ENCODE data around the gene GSTA1. TPM values are rescaled to one million over a fixed set of nuclear protein-coding genes. Genes with fewer than 3 reads are reported as not detected.
"Not testable (repeated sequence)": the region's sequence is repeated elsewhere in the genome, so short reads cannot be mapped to it uniquely, and the experiment has no call there.

Gene GSTA1
- total RNA-seq, 4 donors from 2014 or later, result 1.9 TPM; not detected in 3

DNA sequence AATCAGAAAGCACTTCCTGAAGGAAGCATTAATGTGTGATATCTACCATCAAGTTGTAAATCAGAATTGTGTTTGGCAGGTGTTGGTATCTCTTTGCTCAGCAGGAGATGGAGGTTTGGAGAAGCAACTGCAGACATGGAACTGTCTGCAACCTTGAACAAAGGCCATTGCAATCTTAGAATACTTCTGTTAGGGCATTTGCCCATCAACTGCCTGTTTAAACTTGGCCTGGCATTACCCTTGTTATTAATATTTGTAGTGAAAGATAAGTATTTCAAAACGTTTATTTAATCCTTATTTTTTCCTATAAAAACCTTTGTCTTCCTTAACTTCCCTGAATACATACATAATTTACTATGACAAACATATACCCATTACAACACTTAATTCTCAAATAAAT lies 22.9 kb upstream of the GSTA1 start:
- TF ChIP-seq POLR2A (IDR thresholded peaks at IDR 0.05), result no peak
- TF ChIP-seq, protein P1, sequence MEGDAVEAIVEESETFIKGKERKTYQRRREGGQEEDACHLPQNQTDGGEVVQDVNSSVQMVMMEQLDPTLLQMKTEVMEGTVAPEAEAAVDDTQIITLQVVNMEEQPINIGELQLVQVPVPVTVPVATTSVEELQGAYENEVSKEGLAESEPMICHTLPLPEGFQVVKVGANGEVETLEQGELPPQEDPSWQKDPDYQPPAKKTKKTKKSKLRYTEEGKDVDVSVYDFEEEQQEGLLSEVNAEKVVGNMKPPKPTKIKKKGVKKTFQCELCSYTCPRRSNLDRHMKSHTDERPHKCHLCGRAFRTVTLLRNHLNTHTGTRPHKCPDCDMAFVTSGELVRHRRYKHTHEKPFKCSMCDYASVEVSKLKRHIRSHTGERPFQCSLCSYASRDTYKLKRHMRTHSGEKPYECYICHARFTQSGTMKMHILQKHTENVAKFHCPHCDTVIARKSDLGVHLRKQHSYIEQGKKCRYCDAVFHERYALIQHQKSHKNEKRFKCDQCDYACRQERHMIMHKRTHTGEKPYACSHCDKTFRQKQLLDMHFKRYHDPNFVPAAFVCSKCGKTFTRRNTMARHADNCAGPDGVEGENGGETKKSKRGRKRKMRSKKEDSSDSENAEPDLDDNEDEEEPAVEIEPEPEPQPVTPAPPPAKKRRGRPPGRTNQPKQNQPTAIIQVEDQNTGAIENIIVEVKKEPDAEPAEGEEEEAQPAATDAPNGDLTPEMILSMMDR (IDR thresholded peaks at IDR 0.05), result no peak
- no peak overlapping the region for H3K4me3 ChIP-seq (replicated peaks in 1 of 3)
- WGBS, 2 donors, result 39 to 44% methylated on average over 1 of the region's 1 CpG

DNA sequence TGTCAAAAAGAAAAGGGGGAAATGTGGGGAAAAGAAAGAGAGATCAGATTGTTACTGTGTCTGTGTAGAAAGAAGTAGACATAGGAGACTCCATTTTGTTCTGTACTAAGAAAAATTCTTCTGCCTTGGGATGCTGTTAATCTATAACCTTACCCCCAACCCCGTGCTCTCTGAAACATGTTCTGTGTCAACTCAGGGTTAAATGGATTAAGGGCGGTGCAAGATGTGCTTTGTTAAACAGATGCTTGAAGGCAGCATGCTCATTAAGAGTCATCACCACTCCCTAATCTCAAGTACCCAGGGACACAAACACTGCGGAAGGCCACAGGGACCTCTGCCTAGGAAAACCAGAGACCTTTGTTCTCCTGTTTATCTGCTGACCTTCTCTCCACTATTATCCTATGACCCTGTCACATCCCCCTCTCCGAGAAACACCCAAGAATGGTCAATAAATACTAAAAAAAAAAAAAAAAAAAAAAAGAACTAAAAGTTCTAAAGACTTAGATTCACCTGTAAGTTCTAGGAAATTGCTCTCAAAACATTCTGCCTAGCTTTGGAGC lies 22.4 kb upstream of the GSTA1 start:
- H3K9me3 ChIP-seq; H3K36me3 ChIP-seq; H3K4me1 ChIP-seq; DNase-seq; intact Hi-C loops (cut with DNase I); H3K4me3 ChIP-seq (replicated peaks in 1 of 3); H3K27me3 ChIP-seq; H3K27ac ChIP-seq: not testable (repeated sequence)
- 79 to 86% methylated on average over 4 of the region's 4 CpGs for WGBS, 2 donors

More for the DNA sequence above, 22.9 kb upstream of the GSTA1 start:
- no peaks in the 10 kb centered on the region for H3K4me1 ChIP-seq
- intact Hi-C loops (cut with DNase I), result no loop called here
- H3K36me3 ChIP-seq, result no peaks in the 10 kb centered on the region
- no peak for DNase-seq
- no peaks in the 10 kb centered on the region for H3K27me3 ChIP-seq
- no peaks in the 10 kb centered on the region for H3K9me3 ChIP-seq
- H3K27ac ChIP-seq, result no peak overlapping the region

DNA sequence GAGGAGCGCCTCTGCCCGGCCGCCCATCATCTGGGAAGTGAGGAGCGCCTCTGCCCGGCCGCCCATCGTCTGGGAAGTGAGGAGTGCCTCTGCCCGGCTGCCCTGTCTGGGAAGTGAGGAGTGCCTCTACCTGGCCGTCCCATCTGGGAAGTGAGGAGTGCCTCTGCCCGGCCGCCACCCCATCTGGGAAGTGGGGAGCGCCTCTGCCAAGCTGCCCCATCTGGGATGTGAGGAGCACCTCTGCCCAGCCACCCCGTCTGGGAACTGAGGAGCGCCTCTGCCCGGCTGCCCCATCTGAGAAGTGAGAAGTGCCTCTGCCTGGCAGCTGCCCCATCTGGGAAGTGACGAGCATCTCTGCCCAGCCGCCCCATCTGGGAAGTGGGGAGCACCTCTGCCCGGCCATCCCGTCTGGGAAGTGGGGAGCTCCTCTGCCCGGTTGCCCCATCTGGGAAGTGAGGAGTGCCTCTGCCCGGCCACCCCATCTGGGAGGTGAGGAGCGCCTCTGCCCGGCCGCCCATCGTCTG lies 21.7 kb upstream of the GSTA1 start:
- H3K4me3 ChIP-seq (replicated peaks in 1 of 3); H3K9me3 ChIP-seq; DNase-seq; H3K4me1 ChIP-seq; H3K27ac ChIP-seq; H3K36me3 ChIP-seq; H3K27me3 ChIP-seq; intact Hi-C loops (cut with DNase I): not testable (repeated sequence)
- 96 to 97% methylated on average over 7 to 15 of the region's 25 CpGs for WGBS, 2 donors

DNA sequence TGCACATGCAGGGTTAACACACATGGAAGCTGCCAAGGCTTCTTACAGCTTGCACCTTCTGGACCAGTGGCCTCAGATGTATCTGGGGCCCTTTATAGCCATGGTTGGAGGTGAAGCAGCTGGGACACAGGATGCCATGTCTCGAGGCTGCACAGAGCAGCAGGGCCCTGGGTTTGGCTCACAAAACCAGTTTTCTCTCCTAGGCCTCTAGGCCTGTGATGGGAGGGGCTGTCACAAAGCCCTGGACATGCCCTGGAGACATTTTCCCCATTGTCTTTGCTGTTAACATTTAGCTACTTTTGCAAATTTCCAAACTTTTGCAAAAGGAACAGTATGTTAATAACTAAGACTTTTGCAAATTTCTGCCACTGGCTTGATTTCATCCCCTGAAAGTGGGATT lies 18.2 kb upstream of the GSTA1 start:
- Histone ChIP-seq H3K9me3 (no peaks in the 10 kb centered on the region), H3K36me3 (no peaks in the 10 kb centered on the region), H3K27ac (no peak overlapping the region), H3K27me3 (no peaks in the 10 kb centered on the region), H3K4me3 (replicated peaks in 1 of 3) (no peak overlapping the region), H3K4me1 (no peaks in the 10 kb centered on the region)
- intact Hi-C loops (cut with DNase I), result no loop called here
- TF ChIP-seq POLR2A (IDR thresholded peaks at IDR 0.05), result no peak
- TF ChIP-seq, protein P1 (IDR thresholded peaks at IDR 0.05), result no peak
- DNase-seq, result no peak
- WGBS, 2 donors, result 40 to 89% methylated on average over 1 of the region's 1 CpG

DNA sequence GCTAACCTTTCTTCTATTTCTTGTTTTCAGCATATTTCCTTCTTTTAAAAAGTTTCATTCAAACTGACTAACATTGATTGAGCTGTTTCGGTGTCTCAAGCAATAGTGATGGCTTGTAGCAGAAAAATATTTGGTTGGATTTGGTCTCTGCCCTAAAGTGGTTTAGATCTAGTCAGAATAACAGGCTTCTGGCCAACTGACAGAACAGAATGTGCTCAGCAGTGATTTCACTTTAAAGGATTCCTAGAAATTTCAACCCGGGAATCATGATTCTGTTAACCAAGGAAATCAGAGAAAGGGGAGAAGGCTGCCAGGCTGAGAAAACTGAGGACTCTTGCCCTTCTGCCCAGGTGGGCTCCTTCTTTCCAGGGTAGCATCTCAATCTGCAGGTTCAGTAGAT lies 16.6 kb upstream of the GSTA1 start:
- intact Hi-C loops (cut with DNase I), result no loop called here
- 81 to 87% methylated on average over 2 of the region's 2 CpGs for WGBS, 2 donors
- Histone ChIP-seq H3K9me3 (no peaks in the 10 kb centered on the region), H3K36me3 (no peaks in the 10 kb centered on the region), H3K4me3 (replicated peaks in 1 of 3) (no peak overlapping the region), H3K27ac (no peak overlapping the region), H3K4me1 (no peaks in the 10 kb centered on the region), H3K27me3 (no peaks in the 10 kb centered on the region)
- no peak for TF ChIP-seq POLR2A (IDR thresholded peaks at IDR 0.05)
- TF ChIP-seq, protein P1 (IDR thresholded peaks at IDR 0.05), result no peak
- DNase-seq, result no peak

DNA sequence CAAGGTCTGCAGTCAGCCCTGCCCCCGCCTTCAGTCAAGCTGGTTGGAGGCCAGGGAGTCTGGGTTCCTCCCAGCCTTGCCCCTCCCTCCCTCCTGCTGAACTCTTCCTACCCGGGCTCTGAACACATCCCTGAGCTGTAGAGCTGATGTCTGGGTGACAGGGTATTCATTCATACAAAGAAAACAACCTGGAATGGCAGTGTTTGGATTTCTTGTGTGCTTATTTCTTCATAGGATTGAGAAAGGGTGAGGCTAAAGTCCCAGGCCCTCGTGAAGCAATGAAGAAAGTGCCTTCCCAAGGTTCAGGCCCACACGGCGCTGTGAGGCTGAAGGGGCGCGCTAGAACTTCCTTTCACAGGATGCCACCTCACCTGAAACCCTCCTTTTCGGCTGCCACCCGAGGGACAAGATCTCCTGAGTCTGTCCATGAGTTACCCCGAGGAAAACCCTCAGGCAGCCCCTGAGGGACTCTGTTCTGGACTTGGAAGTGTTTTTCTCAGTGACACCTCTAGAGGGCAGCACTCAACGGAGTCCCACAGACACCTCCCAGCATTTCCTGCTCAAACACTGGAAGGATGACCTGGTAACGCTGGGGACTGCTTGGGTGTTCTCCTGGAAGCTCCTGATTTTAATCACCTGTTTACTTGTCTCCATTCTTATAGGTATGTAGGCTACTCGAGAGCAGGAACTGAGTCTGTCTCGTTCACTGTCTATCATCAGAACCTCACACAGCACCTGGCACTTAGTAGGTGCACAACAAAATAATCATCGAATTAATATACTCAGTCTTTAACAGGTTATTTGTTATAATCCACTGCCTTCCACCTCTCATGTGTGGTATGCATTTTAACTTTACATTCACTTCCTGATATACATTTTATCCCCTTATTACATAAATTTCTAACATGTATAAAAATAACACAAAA lies 11.8 kb upstream of the GSTA1 start:
- Histone ChIP-seq H3K4me3 (replicated peaks in 1 of 3) (no peak overlapping the region), H3K36me3 (no peaks in the 10 kb centered on the region), H3K4me1 (no peaks in the 10 kb centered on the region), H3K27ac (no peak overlapping the region), H3K9me3 (no peaks in the 10 kb centered on the region), H3K27me3 (no peaks in the 10 kb centered on the region)
- TF ChIP-seq POLR2A (IDR thresholded peaks at IDR 0.05), result no peak
- TF ChIP-seq, protein P1 (IDR thresholded peaks at IDR 0.05), result peak; percentile 16 to 79 (median 54)
- peak; percentile 45 to 53 for DNase-seq
- intact Hi-C loops (cut with DNase I), result no loop called here
- WGBS, 2 donors, result 38 to 44% methylated on average over 14 to 15 of the region's 15 CpGs

DNA sequence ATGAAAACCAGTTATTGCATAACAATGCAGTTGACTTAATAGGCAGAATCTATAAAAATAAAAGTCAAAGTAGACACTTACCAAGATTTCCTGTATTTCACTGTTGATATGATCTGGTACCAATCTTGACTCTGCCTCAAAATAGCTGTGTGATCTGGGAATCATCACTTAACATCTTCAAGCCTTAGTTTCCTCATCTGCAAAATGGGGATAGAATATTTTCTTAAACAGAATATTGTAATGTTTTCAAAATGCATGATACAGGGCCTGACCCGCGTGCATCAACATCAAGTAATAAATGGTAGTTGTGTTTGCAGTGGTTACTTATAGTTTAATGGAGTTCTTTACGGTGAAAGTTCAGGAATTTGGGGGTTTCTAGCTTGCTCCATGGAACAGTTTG lies 10.9 kb upstream of the GSTA1 start:
- H3K9me3 ChIP-seq; H3K4me3 ChIP-seq (replicated peaks in 1 of 3); H3K36me3 ChIP-seq; H3K27me3 ChIP-seq; DNase-seq; intact Hi-C loops (cut with DNase I); H3K27ac ChIP-seq; H3K4me1 ChIP-seq: not testable (repeated sequence)
- WGBS, 2 donors, result 65 to 86% methylated on average over 3 of the region's 3 CpGs

DNA sequence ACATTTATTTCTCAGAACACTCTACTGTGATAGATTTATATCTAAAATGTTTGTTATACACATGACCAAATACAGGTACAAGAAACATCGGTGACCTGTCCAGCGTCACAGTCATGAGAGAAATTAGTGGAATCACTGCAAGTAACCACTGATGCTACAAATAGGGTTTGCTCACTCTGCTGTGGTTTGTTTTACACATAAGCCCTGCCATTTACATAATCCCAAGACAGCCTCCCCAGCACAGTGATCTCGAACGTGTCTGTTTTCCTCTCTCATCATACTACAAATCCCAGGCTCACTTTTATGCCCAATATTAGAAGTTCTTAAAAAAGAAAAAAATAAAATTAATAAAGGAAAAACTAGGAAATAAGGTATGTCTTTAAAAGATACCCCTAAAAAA lies 6.2 kb upstream of the GSTA1 start:
- H3K9me3 ChIP-seq; intact Hi-C loops (cut with DNase I); DNase-seq; H3K4me3 ChIP-seq (replicated peaks in 1 of 3); H3K36me3 ChIP-seq; H3K4me1 ChIP-seq; H3K27ac ChIP-seq; H3K27me3 ChIP-seq: not testable (repeated sequence)
- WGBS, 2 donors, result 74 to 81% methylated on average over 4 of the region's 4 CpGs
